Thoracic aorta (tissue), 2 donors: ENCODE data around the gene FBXL16. TPM values are rescaled to one million over a fixed set of nuclear protein-coding genes. Genes with fewer than 3 reads are reported as not detected.

ENCODE experiments used
- ATAC-seq: fragments of 150-250 bp; one replicate; pipeline ENCODE4 v1.8.0; 2017; ENCODE audit warnings: low read depth; ENCODE audit not compliant: insufficient number of reproducible peaks, low FRiP score
- DNase-seq: peaks from one replicate; pipeline ENCODE4 v3.0.0-alpha.2; 2020; ENCODE audit warnings: low spot score
- H3K27ac ChIP-seq, 2 donors: fragments of 200-600 bp; sonication (generic); 1 replicate in 1 of 2; 2 replicates in 1 of 2; pipeline ENCODE4 v1.5.1; 2016; ENCODE audit warnings: mild to moderate bottlenecking in 2 of 2, moderate library complexity in 2 of 2
- H3K27me3 ChIP-seq: fragments of 200-600 bp; sonication (generic); replicated peaks from 2 replicates; pipeline ENCODE4 v1.6.0; 2016; ENCODE audit warnings: mild to moderate bottlenecking; ENCODE audit not compliant: insufficient read depth
- H3K36me3 ChIP-seq: fragments of 200-600 bp; sonication (generic); one replicate; pipeline ENCODE4 v1.5.1; 2016
- H3K4me1 ChIP-seq, 2 donors: fragments of 200-600 bp; sonication (generic); 1 replicate in 1 of 2; 2 replicates in 1 of 2; pipeline versions ENCODE4 v1.5.1 to v1.6.0; 2016; ENCODE audit warnings: low read depth in 2 of 2, mild to moderate bottlenecking in 1 of 2; ENCODE audit not compliant: control insufficient read depth in 1 of 2
- H3K4me3 ChIP-seq: fragments of 200-600 bp; sonication (generic); 2 replicates; pipeline ENCODE4 v1.5.1; 2016; ENCODE audit warnings: mild to moderate bottlenecking
- H3K9me3 ChIP-seq: fragments of 200-600 bp; sonication (generic); 2 replicates; pipeline ENCODE4 v1.5.1; 2016
- CTCF ChIP-seq: fragments of 200-600 bp; sonication (generic); IDR thresholded peaks from one replicate; pipeline ENCODE4 v1.5.1; 2019; ENCODE audit warnings: antibody characterized with exemption
- total RNA-seq, 2 donors: library from RNA; depleted of rRNA; stranded (reverse); fragments of >200 nt; gene quantifications; one replicate each; pipeline versions ENCODE4 v1.1.0 to v1.2.3, GENCODE V29; 2016

FBXL16 gene
- total RNA-seq, 2 donors from 2014 or later = not detected

GRCh38 chr16:739560-740458 lies 34.2 kb upstream of the FBXL16 start:
- H3K27ac ChIP-seq = no peak overlapping the region
- no peak for ATAC-seq

GRCh38 chr16:736936-737481 lies 31.4 kb upstream of the FBXL16 start:
- peaks cover 34% of the 10 kb centered on the region for H3K36me3 ChIP-seq

More at GRCh38 chr16:739560-740458, 34.2 kb upstream of the FBXL16 start:
- Histone ChIP-seq H3K27me3 (no peaks in the 10 kb centered on the region), H3K36me3 (peaks cover 19% of the 10 kb centered on the region), H3K9me3 (no peaks in the 10 kb centered on the region), H3K4me3 (peak overlapping the region; percentile 87), H3K4me1 (peaks cover 8 to 11% of the 10 kb centered on the region in 2 donors)
- no peak for DNase-seq
- no peak for TF ChIP-seq CTCF

GRCh38 chr16:735982-736453 lies 30.4 kb upstream of the FBXL16 start:
- Histone ChIP-seq H3K4me1 (peaks cover 8 to 11% of the 10 kb centered on the region in 2 donors), H3K36me3 (peaks cover 40% of the 10 kb centered on the region), H3K4me3 (no peak overlapping the region), H3K9me3 (no peaks in the 10 kb centered on the region), H3K27ac (no peak overlapping the region), H3K27me3 (no peaks in the 10 kb centered on the region)
- ATAC-seq (no peak), DNase-seq (no peak)
- TF ChIP-seq CTCF = no peak

More at GRCh38 chr16:736936-737481, 31.4 kb upstream of the FBXL16 start:
- Histone ChIP-seq H3K4me3 (no peak overlapping the region), H3K27ac (no peak overlapping the region), H3K27me3 (no peaks in the 10 kb centered on the region), H3K9me3 (no peaks in the 10 kb centered on the region), H3K4me1 (peaks cover 8 to 11% of the 10 kb centered on the region in 2 donors)
- ATAC-seq (no peak), DNase-seq (no peak)
- TF ChIP-seq CTCF = no peak

GRCh38 chr16:734981-735881 lies 29.6 kb upstream of the FBXL16 start:
- no peak for DNase-seq

More at GRCh38 chr16:734981-735881, 29.6 kb upstream of the FBXL16 start:
- no peak overlapping the region for H3K4me3 ChIP-seq
- peaks cover 40% of the 10 kb centered on the region for H3K36me3 ChIP-seq
- ATAC-seq = no peak
- H3K27me3 ChIP-seq = no peaks in the 10 kb centered on the region
- no peak for TF ChIP-seq CTCF
- no peaks in the 10 kb centered on the region for H3K9me3 ChIP-seq
- no peak overlapping the region for H3K27ac ChIP-seq
- H3K4me1 ChIP-seq = peaks cover 7 to 8% of the 10 kb centered on the region in 2 donors
